GM18858 (cell line): ENCODE results near the gene GRM4.

Experiments
- ATAC-seq: cut with Tn5 transposase; IDR thresholded peaks from one replicate; pipeline ENCODE4 v1.9.1; 2021; ENCODE audit not compliant: unreplicated experiment

GRM4 gene

GRCh38 chr6:33999567-33999966 is 146.3 kb downstream of the GRM4 start:
- ATAC-seq: no peak

GRCh38 chr6:33998660-33999059 is 147.2 kb downstream of the GRM4 start:
- no peak for ATAC-seq

GRCh38 chr6:33997265-33997664 is 148.6 kb downstream of the GRM4 start:
- ATAC-seq: no peak

GRCh38 chr6:33996120-33996475 is 149.8 kb downstream of the GRM4 start:
- ATAC-seq: no peak

- ATAC-seq: no peak
Observed at GRCh38 chr6:33995309-33996119, 150.4 kb downstream of the GRM4 start.

GRCh38 chr6:33994472-33995308 is 151.2 kb downstream of the GRM4 start:
- no peak for ATAC-seq

- no peak for ATAC-seq
Observed at GRCh38 chr6:33993653-33994471, 152.0 kb downstream of the GRM4 start.

- ATAC-seq: no peak
Observed at GRCh38 chr6:33993091-33993490, 152.8 kb downstream of the GRM4 start.

- ATAC-seq: no peak
Observed at GRCh38 chr6:33992191-33992590, 153.7 kb downstream of the GRM4 start.

GRCh38 chr6:33991610-33992009 is 154.3 kb downstream of the GRM4 start:
- no peak for ATAC-seq

GRCh38 chr6:33990061-33990541 is 155.8 kb downstream of the GRM4 start:
- ATAC-seq: no peak

- no peak for ATAC-seq
Observed at GRCh38 chr6:33989016-33989854, 156.7 kb downstream of the GRM4 start.

GRCh38 chr6:33988121-33989015 is 157.5 kb downstream of the GRM4 start:
- no peak for ATAC-seq

- no peak for ATAC-seq
Observed at GRCh38 chr6:33987531-33988021, 158.3 kb downstream of the GRM4 start.

- no peak for ATAC-seq
Observed at GRCh38 chr6:33985947-33986346, 159.9 kb downstream of the GRM4 start.

GRCh38 chr6:33985313-33985751 is 160.6 kb downstream of the GRM4 start:
- ATAC-seq: no peak

GRCh38 chr6:33984466-33985312 is 161.2 kb downstream of the GRM4 start:
- ATAC-seq: no peak
